HG03095 (cell line): ENCODE measurements around the gene AK5.

Experiments used
- ATAC-seq: cut with Tn5 transposase; IDR thresholded peaks from one replicate; pipeline ENCODE4 v1.9.1; 2021; ENCODE audit warnings: moderate library complexity; ENCODE audit not compliant: unreplicated experiment

AK5 gene, protein sequence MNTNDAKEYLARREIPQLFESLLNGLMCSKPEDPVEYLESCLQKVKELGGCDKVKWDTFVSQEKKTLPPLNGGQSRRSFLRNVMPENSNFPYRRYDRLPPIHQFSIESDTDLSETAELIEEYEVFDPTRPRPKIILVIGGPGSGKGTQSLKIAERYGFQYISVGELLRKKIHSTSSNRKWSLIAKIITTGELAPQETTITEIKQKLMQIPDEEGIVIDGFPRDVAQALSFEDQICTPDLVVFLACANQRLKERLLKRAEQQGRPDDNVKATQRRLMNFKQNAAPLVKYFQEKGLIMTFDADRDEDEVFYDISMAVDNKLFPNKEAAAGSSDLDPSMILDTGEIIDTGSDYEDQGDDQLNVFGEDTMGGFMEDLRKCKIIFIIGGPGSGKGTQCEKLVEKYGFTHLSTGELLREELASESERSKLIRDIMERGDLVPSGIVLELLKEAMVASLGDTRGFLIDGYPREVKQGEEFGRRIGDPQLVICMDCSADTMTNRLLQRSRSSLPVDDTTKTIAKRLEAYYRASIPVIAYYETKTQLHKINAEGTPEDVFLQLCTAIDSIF

DNA sequence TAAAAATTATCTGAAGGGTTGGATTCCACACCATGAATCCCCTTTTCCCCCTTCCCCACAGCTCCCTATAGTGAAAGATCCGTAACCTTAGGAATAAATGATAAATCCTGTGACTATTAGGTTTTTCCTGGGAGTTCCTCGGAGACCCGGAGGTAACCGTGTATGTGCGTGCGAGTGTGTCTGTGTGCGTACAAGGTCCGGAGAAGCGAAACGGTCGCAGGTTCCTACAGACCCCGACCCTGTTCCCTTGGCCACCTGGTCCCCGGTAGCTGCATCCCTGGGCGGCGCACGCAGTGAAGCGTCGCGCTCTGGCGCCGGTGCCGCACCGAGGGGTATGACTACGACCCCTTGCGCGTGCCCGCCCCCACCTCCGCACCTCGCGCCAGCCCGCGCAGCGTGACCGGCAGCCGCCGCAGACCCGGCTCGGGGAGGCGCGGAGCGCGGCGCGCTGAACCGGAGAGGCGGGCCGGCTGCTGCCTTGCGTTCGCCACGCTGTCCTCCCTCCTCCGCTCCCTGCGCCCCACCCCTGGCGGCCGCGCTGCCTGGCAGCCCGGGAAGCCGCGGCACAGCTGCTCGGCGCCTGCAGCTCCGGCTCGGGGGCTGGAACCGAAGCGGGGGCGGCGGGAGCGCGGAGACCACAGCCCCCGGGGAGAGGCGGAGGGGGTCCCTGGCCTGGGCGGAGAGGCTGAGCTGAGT is at the start of gene AK5:
TSS of gene AK5 (plus strand) at position 529 of the 696 bp plus-strand sequence. CDS start 295 bp downstream, outside the sequence.
- ATAC-seq, result peak; percentile 59

- no peak for ATAC-seq
Measured at GRCh38 chr1:77232829-77233228, 49.0 kb upstream of the AK5 start.

DNA sequence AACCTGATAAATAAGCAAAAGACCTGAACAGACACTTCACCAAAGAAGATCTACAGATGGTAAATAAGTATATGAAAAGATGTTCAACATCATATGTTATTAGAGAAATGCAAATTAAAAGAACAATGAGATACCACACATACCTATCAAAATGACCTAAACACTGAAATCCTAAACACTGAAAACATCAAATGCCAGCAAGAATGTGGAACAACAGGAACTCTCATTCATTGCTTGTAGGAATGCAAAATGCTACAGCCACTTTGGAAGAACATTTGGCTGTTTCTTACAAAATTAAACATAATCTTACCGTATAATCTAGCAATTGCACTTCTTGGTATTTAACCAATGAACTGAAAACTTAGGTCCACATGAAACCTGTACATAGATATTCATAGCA is 47.7 kb upstream of the AK5 start:
- ATAC-seq, result no peak

GRCh38 chr1:77234943-77235342 is 46.9 kb upstream of the AK5 start:
- ATAC-seq, result no peak

GRCh38 chr1:77238462-77238861 is 43.4 kb upstream of the AK5 start:
- no peak for ATAC-seq

GRCh38 chr1:77239311-77239710 is 42.5 kb upstream of the AK5 start:
- no peak for ATAC-seq

GRCh38 chr1:77245830-77246229 is 36.0 kb upstream of the AK5 start:
- ATAC-seq, result no peak

DNA sequence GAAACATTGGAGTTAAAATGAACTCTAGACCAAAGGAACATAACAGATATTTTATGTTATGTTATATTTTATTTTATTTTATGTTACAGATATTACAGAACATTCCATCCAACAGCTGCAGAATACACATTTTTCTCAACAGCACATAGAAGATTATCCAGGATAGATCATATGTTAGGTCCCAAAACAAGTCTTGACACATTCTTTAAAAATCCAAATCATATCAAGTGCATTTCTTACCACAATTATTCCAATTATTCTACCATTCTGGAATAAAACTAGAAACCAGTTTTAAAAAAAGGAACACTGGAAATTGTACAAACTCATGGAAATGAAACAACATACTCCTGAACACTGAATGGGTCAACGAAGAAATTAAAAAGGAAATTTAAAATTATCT is 31.7 kb upstream of the AK5 start:
- ATAC-seq, result no peak

GRCh38 chr1:77253211-77253610 is 28.6 kb upstream of the AK5 start:
- no peak for ATAC-seq

GRCh38 chr1:77263708-77264107 is 18.1 kb upstream of the AK5 start:
- ATAC-seq, result no peak

- no peak for ATAC-seq
Measured at GRCh38 chr1:77265180-77265579, 16.6 kb upstream of the AK5 start.

- ATAC-seq, result no peak
Measured at GRCh38 chr1:77267035-77267434, 14.8 kb upstream of the AK5 start.

DNA sequence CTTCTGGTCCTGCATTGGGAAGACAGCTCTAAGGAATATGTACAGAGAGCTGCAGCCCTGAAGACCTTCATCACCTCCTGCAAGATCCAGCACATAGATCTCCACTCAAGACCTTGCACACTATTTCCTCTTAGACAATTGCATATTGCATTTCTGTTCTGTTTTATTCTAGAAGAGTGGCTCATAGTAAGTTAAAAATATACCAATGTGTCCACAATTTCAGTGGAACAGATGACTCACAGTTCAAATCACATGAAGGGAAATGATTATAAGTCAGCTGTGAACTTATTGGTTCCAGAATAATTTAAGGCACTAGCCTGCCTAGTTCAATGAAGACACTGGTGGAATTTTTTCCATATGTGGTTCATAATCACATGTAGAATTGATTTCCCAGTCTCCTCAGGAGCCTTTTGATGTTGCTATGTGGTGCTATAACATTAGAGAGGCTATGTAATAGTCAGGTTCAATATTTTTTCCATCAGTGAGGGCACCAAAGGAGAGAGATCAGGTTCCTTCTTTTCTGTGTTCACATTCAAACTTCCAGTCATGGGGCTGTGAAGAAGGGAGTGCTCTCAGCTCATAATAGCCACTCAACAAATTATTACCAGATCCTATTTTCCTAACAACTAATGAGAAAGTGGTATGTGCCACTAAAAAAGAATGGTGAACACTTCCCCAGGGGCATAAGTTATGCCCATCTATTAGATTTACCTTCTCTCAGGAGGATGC is 9.8 kb upstream of the AK5 start:
- no peak for ATAC-seq

DNA sequence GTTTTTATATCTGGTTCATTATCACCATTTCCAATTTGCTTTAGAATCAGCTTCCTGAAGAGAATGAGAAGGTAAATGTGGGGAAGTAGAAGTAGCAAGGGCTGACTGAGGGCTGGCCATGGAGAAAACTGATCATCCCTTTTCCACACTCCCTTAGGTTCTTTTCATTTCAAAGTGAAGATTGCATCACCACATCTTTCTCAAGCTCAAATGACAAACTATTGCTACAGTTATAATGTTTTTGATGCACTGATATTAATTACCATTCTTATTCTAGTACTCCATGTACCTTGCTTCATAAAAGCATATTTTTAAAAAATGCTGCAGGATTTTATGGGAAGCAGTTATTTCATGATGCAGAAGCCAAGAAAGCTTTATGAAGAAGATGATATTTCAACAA is 7.9 kb upstream of the AK5 start:
- no peak for ATAC-seq

DNA sequence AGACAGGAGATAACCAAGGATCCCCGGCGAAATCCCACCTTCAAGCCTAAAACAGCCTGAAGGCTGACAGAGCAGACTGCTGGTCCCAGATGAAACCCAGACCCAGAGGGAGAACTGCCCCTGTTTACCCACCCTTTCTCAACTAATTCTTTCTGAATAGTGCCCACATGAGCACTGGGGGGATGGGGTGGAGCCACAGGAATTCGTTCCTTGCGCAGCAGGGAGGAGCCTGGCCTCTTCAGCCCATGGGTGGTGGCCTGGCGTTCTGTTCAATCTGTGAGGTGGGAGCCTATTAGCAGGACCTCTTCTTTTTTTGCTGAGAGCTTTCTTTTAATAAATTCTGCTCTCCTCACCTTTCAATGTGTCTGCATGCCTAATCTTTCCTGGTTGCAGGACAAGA is 6.6 kb upstream of the AK5 start:
- ATAC-seq, result no peak

- no peak for ATAC-seq
Measured at GRCh38 chr1:77276941-77277340, 4.9 kb upstream of the AK5 start.

DNA sequence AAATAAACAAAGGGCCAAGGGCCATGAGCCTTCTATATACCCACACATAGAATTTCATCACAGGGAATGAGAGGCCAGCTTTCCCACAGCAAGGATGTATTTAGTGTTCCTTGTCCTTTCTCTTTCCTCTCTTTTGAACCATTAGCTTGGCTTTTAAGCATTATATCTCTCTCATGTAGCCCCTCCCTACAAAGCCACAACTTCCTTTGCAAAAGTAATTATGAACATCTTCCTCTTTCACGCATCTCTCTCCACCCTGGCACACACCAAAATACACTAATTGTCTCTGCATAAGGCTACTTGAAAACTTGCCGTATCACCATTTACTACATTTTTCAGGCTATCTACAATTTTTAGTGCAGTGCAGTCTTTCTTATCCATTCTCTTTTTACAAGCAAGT is 1.9 kb upstream of the AK5 start:
- no peak for ATAC-seq

DNA sequence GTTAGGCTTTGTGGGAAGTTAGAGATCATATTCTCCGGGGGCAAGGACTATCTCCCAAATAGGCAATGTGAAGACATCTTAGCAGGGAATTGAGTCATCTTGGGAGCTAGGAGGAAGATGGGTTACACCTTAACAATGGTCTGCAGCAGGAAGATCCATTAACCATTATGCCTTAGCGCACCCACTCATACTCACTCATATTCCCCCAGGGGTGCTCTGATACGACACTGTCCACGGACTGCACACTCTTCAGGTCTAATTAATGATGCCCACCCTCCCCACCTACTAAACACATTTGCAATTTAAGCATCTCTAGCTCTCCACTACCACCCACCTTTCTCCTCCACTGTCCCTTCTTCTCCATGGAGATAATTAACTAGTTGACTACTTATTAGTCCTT is 857 bp upstream of the AK5 start:
- ATAC-seq, result no peak

DNA sequence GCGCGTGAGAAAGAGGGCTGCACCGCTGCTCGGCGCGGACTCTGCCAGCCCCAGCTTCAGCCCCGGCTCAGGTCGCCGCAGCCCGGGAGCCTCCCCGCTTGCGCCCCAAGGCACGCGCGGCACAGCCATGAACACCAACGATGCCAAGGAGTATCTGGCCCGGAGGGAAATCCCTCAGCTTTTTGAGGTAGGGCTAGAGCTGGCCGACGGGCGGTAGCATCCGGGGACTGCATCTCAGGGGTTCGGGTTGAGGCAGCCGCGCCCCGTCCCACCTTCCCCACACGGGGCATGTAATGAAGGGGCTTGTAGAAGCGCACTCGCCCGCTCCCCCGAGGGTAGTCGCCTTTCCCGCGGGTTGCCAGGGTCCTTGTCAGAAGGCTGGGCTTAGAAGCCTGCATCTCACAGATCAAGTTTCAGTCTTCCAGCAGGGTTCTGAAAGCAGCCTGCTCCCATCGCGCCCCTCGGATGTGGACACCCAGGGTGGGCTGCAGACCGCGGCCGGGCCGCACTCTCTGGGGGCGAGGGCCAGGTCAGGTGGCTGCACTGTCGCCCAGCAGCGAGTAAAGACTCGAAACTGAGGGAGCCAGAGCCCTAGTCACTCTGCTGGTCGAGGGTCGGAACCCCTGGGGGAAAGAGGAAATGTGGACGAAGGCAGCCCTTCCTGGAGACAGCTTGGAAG is 507 bp downstream of the AK5 start:
- no peak for ATAC-seq

DNA sequence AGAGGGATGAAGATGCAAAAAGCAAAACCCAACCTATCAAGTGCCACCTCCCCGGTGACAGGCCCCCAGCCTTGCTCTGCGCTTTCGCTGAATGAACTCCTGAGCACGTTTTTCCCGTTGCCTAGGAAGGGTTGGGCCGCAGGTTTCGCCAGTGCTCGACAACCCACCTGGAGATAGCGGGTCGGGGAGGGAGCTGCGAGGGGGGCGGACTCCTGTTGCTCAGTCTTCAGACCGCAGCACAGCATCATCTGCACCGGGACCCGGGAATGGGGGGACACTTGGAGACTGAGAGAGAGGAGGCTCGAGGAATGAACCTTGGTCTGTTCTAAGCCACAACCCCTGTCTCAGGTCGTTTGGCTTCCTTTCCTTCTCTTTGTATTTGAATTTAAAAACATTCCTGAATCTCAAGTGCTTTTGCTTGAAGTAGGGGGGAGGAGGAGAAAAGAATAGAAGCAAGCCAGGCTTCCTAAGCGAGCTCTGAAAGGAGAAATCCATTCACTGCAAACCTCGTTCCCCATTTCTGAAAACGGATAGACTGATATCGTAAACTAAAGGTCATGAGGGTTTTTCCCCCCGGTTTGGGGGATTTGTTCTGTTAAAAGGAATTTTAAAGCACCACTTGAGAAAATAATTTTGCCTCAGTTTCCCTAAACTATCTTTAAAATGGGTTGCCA is 1.2 kb downstream of the AK5 start:
- no peak for ATAC-seq
